ENCODE measurements around the gene SDF2L1.

- TF ChIP-seq CTCF (IDR thresholded peaks at IDR 0.05): no peak
- TF ChIP-seq POLR2A (IDR thresholded peaks at IDR 0.05): no peak
Observed at GRCh38 chr22:21602579-21602978, 39.5 kb upstream of the SDF2L1 start.
